ENCODE data around the gene LYRM2. TPM values are rescaled to one million over a fixed set of nuclear protein-coding genes. Genes with fewer than 3 reads are reported as not detected.
"Not testable (repeated sequence)": the region's sequence is repeated elsewhere in the genome, so short reads cannot be mapped to it uniquely, and the experiment has no call there.

The LYRM2 gene
- total RNA-seq, 1 donor from 2014 or later, result 25.9 TPM

DNA sequence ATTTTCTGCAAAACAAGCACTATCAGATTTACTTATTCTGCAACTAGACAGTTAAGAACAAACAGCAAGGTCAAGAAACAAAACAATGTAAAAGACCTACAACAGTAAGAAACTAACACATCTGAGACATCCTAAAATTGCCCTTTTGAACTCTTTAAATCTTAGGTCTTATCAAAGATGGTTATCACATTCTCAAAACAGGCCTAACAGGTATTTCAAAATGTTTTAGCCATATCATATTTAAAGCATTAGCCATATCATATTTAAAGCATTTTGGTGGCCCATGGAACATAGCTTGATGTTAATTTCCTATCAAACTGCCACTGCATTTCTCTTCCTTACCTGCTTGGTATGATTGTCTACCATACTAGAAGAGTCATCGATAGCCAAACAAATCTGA, 11.1 kb upstream of the LYRM2 start:
- DNase-seq (ENCODE audit: low spot score), result no peak

DNA sequence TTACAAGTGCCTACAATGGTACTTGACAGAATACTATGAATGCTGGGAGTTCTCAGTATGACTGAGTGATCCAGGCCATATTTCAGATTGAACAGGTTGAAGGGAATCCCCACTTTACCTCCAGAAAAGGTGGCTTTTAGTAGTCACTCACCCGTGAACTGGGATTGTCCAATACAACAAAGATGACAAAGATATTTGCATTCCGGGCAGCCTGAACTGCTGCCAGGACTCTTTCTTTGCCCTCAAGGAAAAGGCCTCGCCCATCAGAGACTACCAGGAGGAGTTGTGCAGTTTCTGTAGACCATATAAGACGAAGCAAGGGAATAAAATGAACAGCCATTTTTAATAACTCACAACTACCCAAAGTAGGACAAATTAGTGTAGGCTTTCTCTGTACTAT, 6.3 kb upstream of the LYRM2 start:
- DNase-seq (ENCODE audit: low spot score), result no peak

DNA sequence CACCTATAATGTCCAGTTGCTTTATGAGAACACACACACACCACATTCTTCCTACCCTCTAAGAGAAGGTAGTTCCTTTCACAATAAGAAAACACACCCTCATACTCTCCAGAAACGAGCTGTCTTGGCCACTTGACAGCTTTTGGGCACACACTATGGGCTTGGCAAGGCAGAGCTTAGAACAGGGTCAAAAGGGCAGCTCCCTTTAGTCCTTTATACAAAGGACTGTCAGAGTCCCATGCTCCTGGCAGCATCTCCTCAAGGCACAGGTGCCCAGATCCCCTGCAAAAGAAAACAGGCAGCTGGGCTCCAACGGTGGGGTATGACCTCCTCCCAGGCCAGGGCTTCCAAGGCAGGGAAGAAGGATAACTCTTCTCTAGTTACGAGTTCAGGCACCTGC, 4.9 kb upstream of the LYRM2 start:
- no peak for DNase-seq (ENCODE audit: low spot score)

DNA sequence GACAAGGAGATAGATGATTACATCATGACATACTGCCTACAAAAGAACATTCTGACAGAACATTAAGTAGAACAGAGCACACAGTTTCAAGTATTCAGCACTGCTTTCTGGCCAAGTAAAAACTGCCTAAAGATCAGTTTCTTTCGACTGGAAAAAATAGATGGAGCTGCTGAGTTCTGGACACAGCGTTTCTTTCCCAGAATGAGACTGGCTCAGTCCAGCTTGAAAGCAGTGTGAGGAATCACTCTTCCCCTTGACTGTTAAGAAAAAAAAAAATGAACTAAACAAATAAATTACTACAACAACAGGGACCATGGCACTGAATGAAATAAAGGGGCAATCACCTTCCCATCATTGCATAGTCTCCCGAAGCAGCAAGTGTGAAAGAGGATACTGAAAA, 4.4 kb upstream of the LYRM2 start:
- no peak for DNase-seq (ENCODE audit: low spot score)

DNA sequence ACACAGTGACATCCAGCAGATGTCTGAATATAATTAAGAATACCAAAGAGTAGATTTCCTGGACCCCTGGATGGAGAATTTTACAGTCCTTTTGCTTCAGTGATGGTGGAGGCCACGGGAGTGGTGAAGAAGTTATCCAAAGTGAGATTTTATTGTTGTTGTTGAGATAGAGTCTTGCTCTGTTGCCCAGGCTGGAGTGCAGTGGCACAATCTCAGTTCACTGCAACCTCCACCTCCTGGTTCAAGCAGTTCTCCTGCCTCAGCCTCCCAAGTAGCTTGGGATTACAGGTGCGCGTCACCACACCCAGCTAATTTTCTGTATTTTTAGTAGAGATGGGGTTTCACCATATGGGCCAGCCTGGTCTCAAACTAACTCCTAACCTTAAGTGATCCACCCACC, 3.0 kb upstream of the LYRM2 start:
- not testable (repeated sequence) for DNase-seq (ENCODE audit: low spot score)

DNA sequence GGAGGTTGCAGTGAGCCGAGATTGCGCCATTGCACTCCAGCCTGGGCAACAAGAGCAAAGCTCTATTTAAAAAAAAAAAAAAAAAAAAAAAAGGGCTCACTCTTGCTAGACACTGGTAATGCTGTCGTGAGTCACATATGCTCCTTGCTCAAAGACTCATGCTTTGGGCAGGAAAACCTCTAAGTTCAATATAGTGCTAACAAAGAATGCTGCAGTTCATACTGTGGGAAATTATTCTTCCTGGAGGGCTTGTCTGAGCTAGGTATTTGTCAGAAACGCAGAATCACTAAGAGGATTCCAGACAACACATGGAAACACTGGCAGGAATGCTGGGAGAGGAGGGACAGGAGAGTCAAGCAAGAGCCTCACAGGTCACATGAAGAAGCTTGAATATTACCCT, 2.3 kb upstream of the LYRM2 start:
- DNase-seq (ENCODE audit: low spot score), result no peak

DNA sequence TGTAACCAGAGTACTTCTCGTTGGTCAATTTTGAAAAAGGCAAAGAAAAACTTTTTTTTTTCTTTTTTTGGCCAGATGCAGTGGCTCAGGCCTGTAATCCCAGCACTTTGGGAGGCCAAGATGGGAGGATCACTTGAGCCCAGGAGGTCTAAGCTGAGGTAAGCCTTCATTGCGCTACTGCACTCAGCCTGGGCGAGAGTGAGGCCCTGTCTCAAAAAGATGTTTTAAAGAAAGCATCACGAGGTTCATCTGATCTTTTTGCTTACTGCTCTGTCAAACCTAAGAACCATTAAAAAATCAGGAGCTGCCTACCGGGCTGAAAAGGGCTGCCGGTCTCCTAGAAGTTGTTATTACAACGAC, 607 bp downstream of the LYRM2 start:
- DNase-seq (ENCODE audit: low spot score), result no peak

DNA sequence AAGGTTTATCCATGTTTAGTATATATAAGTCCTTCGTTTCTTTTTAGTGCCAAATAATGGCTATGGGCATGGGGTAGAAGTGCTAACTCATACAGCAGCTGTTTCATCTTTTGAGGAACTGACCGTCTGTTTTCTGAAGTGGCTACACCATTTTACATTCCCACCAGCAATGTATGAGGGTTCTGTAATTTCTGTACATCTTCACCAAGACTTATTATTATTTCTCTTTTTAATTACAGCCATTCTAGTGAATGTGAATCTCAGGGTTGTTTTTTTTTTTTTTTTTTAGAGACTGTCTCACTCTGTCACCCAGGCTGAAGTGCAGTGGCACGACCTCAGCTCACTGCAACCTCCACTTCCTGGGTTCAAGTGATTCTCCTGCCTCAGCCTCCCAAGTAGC, 2.1 kb downstream of the LYRM2 start:
- not testable (repeated sequence) for DNase-seq (ENCODE audit: low spot score)

DNA sequence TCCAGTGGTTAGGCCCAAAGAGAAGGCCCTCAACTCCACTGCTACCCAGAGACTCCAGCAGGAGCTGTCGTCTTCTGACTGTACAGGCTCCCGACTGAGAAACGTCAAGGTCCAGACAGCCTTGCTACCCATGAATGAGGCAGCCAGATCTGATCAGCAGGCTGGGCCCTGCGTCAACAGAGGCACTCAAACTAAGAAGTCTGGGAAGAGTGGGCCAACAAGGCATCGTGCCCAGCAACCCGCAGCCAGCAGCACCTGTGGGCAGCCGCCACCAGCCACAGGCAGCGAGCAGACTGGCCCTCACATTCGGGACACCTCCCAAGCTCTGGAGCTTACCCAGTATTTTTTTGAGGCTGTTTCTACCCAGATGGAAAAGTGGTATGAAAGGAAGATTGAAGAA, 8.1 kb downstream of the LYRM2 start:
- DNase-seq (ENCODE audit: low spot score), result no peak

DNA sequence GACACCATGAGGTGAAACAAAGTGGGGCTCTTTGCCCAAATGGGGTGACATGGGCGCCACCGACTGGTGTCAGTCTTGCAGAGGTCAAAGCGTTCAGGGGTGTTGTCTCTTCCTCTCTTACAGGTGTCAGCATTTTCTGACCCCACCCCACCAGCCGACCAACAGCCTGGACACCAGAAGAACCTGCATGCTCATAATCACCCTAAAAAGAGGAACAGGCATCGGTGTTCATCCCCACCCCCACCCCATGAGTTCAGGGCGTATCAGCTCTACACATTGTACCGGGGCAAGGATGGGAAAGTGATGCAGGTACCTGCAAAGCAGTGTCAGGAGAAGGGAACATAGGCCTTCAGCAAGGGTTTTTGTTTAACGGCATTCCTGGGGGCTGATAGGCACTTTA, 14.8 kb downstream of the LYRM2 start:
- DNase-seq (ENCODE audit: low spot score), result no peak

DNA sequence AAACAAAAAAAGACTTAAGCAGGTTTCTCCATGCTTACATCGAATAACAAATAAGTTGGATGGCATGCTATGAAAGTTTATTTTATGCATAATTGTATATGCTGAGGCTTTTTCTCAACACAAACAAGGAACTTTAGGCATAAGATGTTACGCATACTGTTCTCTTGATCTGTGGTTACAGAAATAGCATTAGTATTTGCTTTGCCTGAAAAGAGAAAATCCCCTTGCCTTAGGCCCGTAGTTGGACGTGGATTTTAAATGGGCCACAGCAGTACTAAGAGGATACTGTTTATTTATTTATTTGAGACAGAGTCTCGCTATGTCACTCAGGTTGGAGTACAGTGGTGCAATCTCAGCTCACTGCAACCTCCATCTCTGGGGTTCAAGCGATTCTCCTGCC, 19.0 kb downstream of the LYRM2 start:
- no peak for DNase-seq (ENCODE audit: low spot score)

DNA sequence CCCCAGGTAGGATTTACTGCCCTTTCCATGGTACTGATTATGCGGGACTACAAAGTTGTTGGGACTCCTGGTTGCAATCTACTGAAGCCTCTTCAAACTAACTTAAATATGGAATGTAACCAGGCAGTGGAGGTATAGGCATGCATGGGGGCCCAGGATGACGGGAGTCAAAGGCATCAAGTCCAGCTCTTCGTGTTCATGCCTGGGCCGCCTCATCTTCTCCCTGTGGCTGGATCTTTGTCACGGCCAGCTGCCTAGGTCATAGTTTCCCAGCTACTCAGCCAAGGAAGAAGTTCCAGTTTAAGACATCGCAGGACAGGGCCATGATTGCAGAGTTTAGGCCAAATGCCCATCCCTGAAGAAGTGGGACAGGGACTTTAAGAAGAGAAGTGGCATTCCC, 20.5 kb downstream of the LYRM2 start:
- no peak for DNase-seq (ENCODE audit: low spot score)

DNA sequence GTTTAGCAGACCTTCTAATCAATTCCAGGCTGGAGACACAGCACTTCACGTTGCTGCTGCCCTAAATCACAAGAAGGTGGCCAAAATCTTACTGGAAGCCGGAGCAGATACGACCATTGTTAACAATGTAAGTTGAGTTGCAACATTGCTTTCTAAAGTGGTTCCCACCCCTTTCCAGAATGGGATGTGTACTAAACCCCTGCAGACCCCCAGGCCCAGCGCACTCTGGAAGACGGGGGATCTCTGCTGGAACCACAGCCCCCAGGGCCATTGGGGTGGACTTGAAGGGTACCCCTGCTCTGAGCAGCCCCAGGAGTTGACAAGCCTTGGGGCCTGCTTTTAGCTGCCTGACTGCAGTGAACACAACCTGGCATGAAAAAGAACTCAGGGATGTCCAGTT, 22.0 kb downstream of the LYRM2 start:
- DNase-seq (ENCODE audit: low spot score), result no peak

DNA sequence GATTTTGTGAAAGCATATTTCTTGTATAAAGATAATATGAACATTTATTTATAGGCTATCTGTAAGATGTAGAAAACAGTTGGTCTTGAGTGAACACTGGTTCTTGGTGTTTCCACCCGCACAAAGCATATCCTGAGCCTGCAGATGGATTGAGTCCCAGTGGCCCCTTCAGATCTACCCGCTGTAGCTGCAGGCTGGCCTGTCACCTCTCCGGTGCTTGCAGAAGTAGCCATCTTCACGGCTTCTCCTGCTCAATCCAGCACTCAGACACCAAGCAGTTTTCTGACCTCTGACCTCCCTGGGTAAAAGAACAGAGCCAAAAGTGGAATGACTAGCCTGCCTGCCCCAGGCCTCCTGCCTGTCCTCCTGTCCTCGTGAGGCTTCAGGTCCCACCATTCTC, 22.7 kb downstream of the LYRM2 start:
- no peak for DNase-seq (ENCODE audit: low spot score)

DNA sequence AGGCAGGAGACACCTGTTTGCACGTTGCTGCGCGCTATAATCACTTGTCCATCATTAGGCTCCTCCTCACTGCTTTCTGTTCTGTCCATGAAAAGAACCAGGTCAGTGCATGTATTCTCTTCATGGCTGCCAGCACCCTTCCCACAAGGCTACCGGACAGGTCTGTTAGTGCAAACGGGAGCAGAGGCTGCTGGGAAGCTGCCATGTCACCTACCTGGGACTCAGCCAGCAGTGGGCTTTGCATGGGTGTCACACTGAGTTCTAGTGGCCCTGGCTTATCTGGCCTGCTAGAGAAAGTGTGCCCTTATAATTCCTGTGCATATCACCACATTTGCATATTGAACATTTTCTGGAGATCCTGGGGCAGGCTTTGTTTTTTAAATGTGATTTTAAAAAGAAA, 24.8 kb downstream of the LYRM2 start:
- DNase-seq (ENCODE audit: low spot score), result no peak

DNA sequence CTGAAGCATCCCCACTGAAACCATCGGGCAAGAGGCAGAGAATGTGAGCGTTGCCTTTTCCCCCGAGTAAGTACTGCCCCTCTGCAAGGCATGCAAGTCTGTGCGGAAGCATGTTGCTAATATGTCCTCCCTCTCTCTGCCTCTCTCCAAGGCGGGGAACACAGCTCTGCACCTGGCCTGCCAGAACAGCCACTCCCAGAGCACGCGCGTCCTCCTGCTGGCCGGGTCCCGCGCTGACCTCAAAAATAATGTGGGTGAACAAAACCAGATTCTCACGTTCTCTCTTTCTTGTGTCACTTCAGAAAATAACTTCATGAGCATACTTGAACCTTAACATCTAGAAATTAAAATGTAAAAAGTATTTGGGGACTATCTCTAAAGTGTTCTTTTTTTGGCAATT, 26.4 kb downstream of the LYRM2 start:
- DNase-seq (ENCODE audit: low spot score), result no peak

DNA sequence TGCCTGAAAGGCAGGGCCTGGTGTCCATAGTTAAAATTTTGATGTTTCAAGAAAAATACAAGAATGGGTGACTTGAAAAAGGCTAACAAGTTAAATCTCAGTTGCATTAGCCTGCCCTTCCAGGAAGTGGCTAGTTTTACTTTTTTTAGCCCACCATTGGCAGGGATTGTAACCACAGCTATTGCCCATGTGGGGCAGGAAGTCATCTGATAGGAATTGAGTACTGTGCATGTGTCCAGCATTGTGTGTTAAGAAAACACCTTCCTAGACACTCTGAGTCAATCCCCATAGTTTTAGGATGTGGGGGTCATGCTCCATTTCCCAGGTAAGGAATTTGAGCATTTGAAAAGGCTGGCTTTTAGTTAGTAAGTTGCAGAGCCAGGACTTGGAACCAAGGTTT, 26.9 kb downstream of the LYRM2 start:
- DNase-seq (ENCODE audit: low spot score), result no peak

DNA sequence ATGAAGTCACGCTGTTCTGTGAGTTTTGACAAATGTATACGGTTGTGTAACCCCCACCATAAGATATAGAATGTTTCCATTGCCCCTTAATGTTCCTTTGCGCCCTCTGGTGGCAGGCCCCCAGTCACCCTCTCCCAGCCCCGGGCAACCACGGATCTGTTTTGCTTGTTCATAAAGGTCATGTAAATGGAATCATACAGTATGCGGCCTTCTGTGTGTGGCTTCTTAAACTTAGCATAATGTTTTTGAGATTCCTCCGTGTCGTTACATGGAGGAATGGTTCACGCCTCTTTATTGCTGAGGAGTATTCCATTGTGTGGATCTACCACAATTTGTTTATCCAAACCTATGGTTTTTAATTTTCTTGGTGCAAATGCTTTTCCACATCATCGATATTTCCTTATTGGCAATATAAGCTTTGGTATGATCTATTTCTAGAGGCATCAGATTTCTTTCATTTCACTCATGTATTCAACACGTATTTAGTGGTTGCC, 28.4 kb downstream of the LYRM2 start:
- peak; percentile 91 for DNase-seq (ENCODE audit: low spot score)

DNA sequence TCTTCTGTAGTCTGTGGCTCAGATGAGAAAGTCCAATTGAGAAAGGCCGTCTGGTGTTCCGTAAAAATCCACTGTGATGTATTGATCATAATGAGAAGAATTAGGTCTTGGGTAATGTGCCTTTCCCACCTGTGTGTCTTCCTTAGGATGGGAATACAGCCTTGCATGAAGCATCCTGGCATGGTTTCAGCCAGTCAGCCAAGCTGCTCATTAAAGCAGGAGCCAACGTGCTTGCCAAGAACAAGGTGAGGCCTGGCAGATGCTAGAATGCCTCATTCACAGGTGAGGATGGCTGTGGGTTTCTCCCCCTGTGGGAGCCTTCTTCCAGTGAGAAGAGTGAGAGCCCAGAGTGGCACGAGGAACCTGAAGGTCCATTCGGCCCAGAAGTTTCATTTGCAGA, 32.7 kb downstream of the LYRM2 start:
- DNase-seq (ENCODE audit: low spot score), result peak; percentile 49

DNA sequence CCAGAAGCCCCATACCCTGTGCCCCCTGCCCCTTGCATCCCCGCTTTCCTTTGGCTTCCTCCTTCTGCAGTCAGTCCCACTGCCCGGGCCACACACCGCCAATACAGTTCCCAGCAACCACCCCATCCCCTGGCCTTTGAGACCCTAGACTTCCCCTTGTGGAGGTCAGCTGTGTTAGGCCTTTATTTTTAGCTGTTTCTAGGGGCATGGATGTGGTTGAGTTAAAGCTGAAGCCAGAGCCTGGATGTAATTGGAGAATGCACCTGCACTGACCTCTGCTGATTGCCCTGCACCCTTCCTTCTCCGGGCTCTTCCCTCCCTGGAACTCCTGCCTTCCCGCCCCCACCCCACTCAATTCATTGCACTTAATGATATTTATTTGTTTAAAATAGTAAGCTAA, 33.9 kb downstream of the LYRM2 start:
- DNase-seq (ENCODE audit: low spot score), result no peak

DNA sequence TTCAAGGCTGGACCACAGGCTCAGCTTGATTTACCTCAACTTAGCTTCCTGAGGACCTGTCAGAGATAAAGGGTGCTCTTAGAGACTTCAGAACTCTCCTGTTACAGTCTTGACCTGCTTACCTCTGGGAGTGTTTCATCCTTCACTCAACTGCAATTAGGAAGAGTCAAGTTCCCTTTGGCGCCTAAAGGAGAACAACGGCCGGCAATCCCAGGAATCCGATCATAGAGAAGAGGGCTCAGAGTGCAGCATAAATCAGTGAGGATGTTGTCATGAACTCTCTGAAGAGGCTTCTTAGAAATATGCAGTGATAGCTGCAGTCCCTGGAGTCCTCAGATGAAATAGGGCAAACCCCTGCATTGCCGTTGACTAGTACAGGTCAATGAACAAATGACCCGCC, 36.4 kb downstream of the LYRM2 start:
- no peak for DNase-seq (ENCODE audit: low spot score)

DNA sequence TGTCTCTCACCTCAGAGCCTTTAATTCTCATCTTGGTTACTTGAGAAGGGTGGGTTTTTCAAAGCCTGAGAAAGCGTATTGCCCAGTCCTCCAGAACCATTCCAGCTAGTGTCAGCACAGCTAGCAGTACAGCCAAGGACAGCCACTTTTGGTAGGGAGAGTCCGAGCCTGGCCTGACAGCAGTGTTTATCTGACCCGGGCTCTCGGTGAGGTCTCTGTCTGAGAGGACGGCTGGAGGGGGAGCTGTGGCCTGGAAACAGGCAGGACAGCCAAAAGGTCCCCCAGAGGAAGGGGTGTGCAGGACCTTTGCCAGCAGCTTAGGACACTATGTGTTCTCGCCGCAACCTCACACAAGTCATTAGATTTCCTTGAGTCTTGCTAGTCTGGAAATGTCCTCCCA, 38.8 kb downstream of the LYRM2 start:
- no peak for DNase-seq (ENCODE audit: low spot score)

DNA sequence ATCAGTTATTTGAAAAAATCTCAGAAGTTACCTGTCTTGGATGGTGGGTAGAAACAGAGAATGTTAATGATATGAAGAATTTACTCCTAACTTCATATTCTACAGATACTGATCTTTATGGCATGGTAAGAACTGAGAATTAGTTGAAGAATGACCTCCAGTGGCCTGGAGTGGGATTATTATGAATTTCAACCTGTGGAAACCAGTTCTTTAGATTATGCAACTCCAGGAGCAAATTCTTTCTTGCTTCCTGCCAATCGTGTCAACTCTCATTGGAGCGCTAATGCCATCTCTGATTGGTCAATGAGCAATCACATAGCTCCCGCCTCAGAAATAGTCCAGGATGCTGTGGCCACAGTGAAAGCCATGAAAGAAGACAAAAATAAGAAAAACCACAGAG, 40.6 kb downstream of the LYRM2 start:
- no peak for DNase-seq (ENCODE audit: low spot score)

DNA sequence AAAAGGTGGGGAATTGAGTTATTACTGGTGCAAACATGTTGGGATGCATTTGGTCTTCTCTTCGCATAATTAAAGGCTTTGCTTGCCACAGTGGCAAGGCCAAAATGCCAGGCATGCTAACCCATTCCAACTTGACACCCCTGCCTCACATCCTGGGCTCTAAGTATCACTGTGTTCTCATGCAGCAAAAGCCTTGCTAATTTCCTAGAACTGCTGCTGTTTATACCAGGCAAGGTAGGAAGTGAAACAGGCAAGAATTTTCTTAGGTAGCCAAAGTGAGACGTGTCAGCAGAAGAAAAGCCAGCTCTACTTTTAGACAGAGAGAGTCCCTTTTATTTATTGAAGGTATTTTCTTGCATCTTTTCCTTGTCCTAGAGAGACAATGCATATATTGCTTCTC, 41.2 kb downstream of the LYRM2 start:
- no peak for DNase-seq (ENCODE audit: low spot score)

DNA sequence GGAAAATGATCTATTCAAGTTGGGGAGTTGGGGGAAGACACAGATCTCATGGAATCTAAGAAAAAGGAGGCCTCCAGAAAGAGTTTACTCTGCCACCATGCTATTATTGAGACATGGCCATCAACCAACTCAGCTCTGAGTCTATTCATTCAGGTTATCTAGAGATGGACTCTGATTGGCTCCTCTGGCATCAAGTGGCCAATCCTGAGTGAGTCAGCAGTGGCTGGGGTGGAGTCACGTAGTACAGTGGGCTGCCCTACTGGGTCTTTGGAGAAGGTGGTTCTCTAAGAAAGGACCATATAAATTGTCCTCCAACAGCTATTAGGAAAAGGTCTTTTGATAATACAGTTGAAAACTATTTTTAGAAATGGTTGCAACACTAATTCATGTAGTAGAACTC, 42.1 kb downstream of the LYRM2 start:
- DNase-seq (ENCODE audit: low spot score), result no peak
